MM.1S (cell line): ENCODE data around the gene HYDIN.

Experiments used
- EZH2 ChIP-seq: fragments of 300-600 bp; sonication (generic); optimal IDR thresholded peaks from 2 replicates; pipeline ENCODE3; 2017; ENCODE audit warnings: low read depth, mild to moderate bottlenecking, antibody characterized with exemption, low read length, mixed read lengths
- EZH2phosphoT487 ChIP-seq: fragments of 300-600 bp; sonication (generic); IDR thresholded peaks from 2 replicates; pipeline ENCODE4 v1.6.1; 2018; ENCODE audit warnings: antibody characterized with exemption, low read length
- TF ChIP-seq, protein P1 (sequence below): fragments of 300-600 bp; sonication (generic); IDR thresholded peaks from 2 replicates; pipeline ENCODE4 v1.5.1; 2016; ENCODE audit warnings: antibody characterized with exemption, low read length, mixed read lengths

DNA sequence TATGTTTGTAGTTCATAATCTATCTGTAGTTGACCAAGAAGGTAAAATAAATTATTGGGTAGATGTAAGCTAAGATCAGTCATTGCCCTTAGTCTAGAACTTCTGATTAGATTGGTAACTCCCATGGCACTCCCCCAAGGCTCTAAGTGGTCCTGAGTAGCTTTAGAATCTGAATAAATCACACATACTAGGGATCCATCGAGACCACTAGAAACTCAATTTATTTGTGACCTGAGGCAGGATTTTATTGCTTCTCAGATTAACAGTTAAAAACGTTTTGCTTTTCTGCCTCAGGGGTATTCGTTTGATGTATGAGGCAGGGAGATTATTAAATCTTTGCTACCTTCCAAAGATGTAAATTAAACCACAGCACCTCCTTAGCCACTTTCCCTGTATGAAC, 33.8 kb upstream of the HYDIN start:
- TF ChIP-seq, protein P1, sequence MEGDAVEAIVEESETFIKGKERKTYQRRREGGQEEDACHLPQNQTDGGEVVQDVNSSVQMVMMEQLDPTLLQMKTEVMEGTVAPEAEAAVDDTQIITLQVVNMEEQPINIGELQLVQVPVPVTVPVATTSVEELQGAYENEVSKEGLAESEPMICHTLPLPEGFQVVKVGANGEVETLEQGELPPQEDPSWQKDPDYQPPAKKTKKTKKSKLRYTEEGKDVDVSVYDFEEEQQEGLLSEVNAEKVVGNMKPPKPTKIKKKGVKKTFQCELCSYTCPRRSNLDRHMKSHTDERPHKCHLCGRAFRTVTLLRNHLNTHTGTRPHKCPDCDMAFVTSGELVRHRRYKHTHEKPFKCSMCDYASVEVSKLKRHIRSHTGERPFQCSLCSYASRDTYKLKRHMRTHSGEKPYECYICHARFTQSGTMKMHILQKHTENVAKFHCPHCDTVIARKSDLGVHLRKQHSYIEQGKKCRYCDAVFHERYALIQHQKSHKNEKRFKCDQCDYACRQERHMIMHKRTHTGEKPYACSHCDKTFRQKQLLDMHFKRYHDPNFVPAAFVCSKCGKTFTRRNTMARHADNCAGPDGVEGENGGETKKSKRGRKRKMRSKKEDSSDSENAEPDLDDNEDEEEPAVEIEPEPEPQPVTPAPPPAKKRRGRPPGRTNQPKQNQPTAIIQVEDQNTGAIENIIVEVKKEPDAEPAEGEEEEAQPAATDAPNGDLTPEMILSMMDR: no peak
- no peak for TF ChIP-seq EZH2
- TF ChIP-seq EZH2phosphoT487: no peak
